HepG2 (cell line): ENCODE data around the gene CNTD1. TPM values are rescaled to one million over a fixed set of nuclear protein-coding genes. Genes with fewer than 3 reads are reported as not detected.
A peak's percentile ranks its signal among the peaks of the same experiment; 100 is the strongest.

Source experiments
- KLF16 ChIP-seq, 2 experiments: sonication (generic) in 1 of 2; formaldehyde crosslinking in 1 of 2; IDR thresholded peaks; 2 replicates each; pipeline versions ENCODE4 v1.6.1 to v1.8.0; 2016 to 2023; ENCODE audit warnings: missing genetic modification reagents in 2 of 2, missing compliant biosample characterization in 1 of 2
- MEF2D ChIP-seq: sonication (generic); formaldehyde crosslinking; IDR thresholded peaks from 2 replicates; pipeline ENCODE4 v1.5.1; 2020; ENCODE audit warnings: mild to moderate bottlenecking, missing genetic modification reagents
- MEIS2 ChIP-seq: sonication (generic); formaldehyde crosslinking; IDR thresholded peaks from 2 replicates; pipeline ENCODE4 v1.9.0; 2021; ENCODE audit warnings: mild to moderate bottlenecking, missing genetic modification reagents
- MIXL1 ChIP-seq: IDR thresholded peaks from 2 replicates; pipeline ENCODE4 v1.6.1; 2016
- NFE2L1 ChIP-seq: sonication (generic); formaldehyde crosslinking; IDR thresholded peaks from 2 replicates; pipeline ENCODE4 v1.4.0; 2020; ENCODE audit warnings: missing genetic modification reagents, mild to moderate bottlenecking, borderline replicate concordance
- PLRG1 ChIP-seq: fragments of 450-650 bp; conservative IDR thresholded peaks from 2 replicates; pipeline ENCODE4 v1.6.1; 2016
- ZFP36L1 ChIP-seq: sonication (generic); formaldehyde crosslinking; IDR thresholded peaks from 2 replicates; pipeline ENCODE4 v1.8.0; 2022; ENCODE audit warnings: mild to moderate bottlenecking, missing genetic modification reagents, moderate library complexity
- ZFP90 ChIP-seq: sonication (generic); formaldehyde crosslinking; IDR thresholded peaks from 2 replicates; pipeline ENCODE4 v1.8.0; 2022; ENCODE audit warnings: missing genetic modification reagents, mild to moderate bottlenecking, inconsistent platforms, borderline replicate concordance
- ZNF382 ChIP-seq: sonication (generic); formaldehyde crosslinking; IDR thresholded peaks from 2 replicates; pipeline ENCODE4 v1.5.0; 2020; ENCODE audit warnings: missing genetic modification reagents, mild to moderate bottlenecking, borderline replicate concordance
- ZNF432 ChIP-seq: sonication (generic); formaldehyde crosslinking; IDR thresholded peaks from 2 replicates; pipeline ENCODE4 v1.5.0; 2020; ENCODE audit warnings: missing genetic modification reagents, mild to moderate bottlenecking, borderline replicate concordance
- ZNF510 ChIP-seq: sonication (generic); formaldehyde crosslinking; IDR thresholded peaks from 2 replicates; pipeline ENCODE4 v1.4.0; 2020; ENCODE audit warnings: low read depth, mild to moderate bottlenecking, missing genetic modification reagents
- ZNF546 ChIP-seq: sonication (generic); formaldehyde crosslinking; conservative IDR thresholded peaks from 2 replicates; pipeline ENCODE4 v1.8.1; 2023; ENCODE audit warnings: mild to moderate bottlenecking, missing genetic modification reagents
- ZNF616 ChIP-seq: sonication (generic); formaldehyde crosslinking; IDR thresholded peaks from 2 replicates; pipeline ENCODE4 v1.5.0; 2020; ENCODE audit warnings: low read depth, mild to moderate bottlenecking, missing genetic modification reagents
- polyA plus RNA-seq, 8 experiments: library from polyadenylated mRNA; depleted of rRNA in 3 of 8; stranded (reverse) in 7 of 8; unstranded in 1 of 8; fragments of >200 nt; fragmentation: Illumina TruSeq in 4 of 8; extraction: Trizol in 4 of 8; gene quantifications; 2 replicates each; pipeline versions ENCODE4 v1.2.1 to v1.2.3, GENCODE V29; 2011 to 2016; ENCODE audit warnings: low read depth in 4 of 8, missing spikeins in 1 of 8, mixed read lengths in 1 of 8; ENCODE audit not compliant: insufficient read depth in 1 of 8
- total RNA-seq, 5 experiments: library from RNA; depleted of rRNA; stranded (reverse); fragments of >200 nt; fragmentation: Illumina TruSeq; extraction: Trizol; gene quantifications; 2 replicates each; pipeline ENCODE4 v1.2.3, GENCODE V29; 2016; ENCODE audit warnings: low read depth in 1 of 5
- TF ChIP-seq, protein P1 (sequence below): IDR thresholded peaks from 2 replicates; pipeline ENCODE4 v1.6.1; 2012; ENCODE audit warnings: low read depth, low read length, improper control_type of control experiment
- TF ChIP-seq, protein P2 (sequence below): sonication (generic); formaldehyde crosslinking; IDR thresholded peaks from 2 replicates; pipeline ENCODE4 v1.5.1; 2020; ENCODE audit warnings: mild to moderate bottlenecking, missing genetic modification reagents, borderline replicate concordance
- TF ChIP-seq, protein P3 (sequence below): sonication (generic); formaldehyde crosslinking; IDR thresholded peaks from 2 replicates; pipeline ENCODE4 v1.4.0; 2020; ENCODE audit warnings: mild to moderate bottlenecking, missing genetic modification reagents
- TF ChIP-seq, protein P4 (sequence below): IDR thresholded peaks from 2 replicates; pipeline ENCODE4 v1.6.1; 2016; ENCODE audit warnings: missing biosample characterization, missing genetic modification reagents, low read depth
- TF ChIP-seq, protein P5 (sequence below): sonication (generic); formaldehyde crosslinking; IDR thresholded peaks from 2 replicates; pipeline ENCODE4 v1.5.1; 2020; ENCODE audit warnings: missing genetic modification reagents, mild to moderate bottlenecking, borderline replicate concordance
- TF ChIP-seq, protein P6 (sequence below), 2 experiments: fragments of 450-650 bp in 1 of 2; sonication (generic) in 1 of 2; formaldehyde crosslinking; IDR thresholded peaks; 2 replicates each; pipeline versions ENCODE4 v1.5.0 to v1.8.0; 2020 to 2022; ENCODE audit warnings: mild to moderate bottlenecking in 1 of 2, missing genetic modification reagents in 1 of 2

Gene CNTD1
- total and polyA plus RNA-seq, 2 of the 13 experiments (the other 11 are each of a cell fraction or from before 2014, with no cell fraction given), result 0.11 to 0.15 TPM

DNA sequence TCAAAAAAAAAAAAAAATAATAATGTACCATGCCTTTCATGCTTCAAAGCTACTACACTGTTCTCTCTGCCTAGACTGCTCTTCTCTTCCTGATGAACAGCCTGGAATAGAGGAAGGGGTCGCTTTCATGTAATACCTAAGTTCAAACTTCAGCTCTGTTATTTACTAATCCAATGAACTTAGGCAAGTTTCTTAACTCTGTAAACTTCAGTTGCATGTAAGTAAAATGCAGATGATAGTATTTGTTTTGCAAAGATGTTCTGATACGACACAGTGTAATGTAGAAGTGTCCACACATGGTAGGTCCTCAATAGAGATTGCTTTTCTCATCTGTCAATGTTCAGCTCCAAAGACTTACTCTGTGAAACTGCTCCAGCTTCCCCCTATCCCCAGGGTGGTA, 6.7 kb upstream of the CNTD1 start (continued):
- no peak for TF ChIP-seq ZFP90 (CRISPR knock-in tag)
- no peak for TF ChIP-seq ZNF510 (CRISPR knock-in tag)
- TF ChIP-seq ZFP36L1 (CRISPR knock-in tag), result no peak
- TF ChIP-seq MEF2D, result peak; percentile 50; the same call in 1 of the 2 replicates
- peak; percentile 87 for TF ChIP-seq MIXL1 (CRISPR knock-in tag)
- TF ChIP-seq, protein P1, sequence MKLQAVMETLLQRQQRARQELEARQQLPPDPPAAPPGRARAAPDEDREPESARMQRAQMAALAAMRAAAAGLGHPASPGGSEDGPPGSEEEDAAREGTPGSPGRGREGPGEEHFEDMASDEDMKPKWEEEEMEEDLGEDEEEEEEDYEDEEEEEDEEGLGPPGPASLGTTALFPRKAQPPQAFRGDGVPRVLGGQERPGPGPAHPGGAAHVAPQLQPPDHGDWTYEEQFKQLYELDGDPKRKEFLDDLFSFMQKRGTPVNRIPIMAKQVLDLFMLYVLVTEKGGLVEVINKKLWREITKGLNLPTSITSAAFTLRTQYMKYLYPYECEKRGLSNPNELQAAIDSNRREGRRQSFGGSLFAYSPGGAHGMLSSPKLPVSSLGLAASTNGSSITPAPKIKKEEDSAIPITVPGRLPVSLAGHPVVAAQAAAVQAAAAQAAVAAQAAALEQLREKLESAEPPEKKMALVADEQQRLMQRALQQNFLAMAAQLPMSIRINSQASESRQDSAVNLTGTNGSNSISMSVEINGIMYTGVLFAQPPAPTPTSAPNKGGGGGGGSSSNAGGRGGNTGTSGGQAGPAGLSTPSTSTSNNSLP, result peak; percentile 58; the same call in 1 of the 2 replicates
- TF ChIP-seq, protein P2, sequence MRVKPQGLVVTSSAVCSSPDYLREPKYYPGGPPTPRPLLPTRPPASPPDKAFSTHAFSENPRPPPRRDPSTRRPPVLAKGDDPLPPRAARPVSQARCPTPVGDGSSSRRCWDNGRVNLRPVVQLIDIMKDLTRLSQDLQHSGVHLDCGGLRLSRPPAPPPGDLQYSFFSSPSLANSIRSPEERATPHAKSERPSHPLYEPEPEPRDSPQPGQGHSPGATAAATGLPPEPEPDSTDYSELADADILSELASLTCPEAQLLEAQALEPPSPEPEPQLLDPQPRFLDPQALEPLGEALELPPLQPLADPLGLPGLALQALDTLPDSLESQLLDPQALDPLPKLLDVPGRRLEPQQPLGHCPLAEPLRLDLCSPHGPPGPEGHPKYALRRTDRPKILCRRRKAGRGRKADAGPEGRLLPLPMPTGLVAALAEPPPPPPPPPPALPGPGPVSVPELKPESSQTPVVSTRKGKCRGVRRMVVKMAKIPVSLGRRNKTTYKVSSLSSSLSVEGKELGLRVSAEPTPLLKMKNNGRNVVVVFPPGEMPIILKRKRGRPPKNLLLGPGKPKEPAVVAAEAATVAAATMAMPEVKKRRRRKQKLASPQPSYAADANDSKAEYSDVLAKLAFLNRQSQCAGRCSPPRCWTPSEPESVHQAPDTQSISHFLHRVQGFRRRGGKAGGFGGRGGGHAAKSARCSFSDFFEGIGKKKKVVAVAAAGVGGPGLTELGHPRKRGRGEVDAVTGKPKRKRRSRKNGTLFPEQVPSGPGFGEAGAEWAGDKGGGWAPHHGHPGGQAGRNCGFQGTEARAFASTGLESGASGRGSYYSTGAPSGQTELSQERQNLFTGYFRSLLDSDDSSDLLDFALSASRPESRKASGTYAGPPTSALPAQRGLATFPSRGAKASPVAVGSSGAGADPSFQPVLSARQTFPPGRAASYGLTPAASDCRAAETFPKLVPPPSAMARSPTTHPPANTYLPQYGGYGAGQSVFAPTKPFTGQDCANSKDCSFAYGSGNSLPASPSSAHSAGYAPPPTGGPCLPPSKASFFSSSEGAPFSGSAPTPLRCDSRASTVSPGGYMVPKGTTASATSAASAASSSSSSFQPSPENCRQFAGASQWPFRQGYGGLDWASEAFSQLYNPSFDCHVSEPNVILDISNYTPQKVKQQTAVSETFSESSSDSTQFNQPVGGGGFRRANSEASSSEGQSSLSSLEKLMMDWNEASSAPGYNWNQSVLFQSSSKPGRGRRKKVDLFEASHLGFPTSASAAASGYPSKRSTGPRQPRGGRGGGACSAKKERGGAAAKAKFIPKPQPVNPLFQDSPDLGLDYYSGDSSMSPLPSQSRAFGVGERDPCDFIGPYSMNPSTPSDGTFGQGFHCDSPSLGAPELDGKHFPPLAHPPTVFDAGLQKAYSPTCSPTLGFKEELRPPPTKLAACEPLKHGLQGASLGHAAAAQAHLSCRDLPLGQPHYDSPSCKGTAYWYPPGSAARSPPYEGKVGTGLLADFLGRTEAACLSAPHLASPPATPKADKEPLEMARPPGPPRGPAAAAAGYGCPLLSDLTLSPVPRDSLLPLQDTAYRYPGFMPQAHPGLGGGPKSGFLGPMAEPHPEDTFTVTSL (CRISPR knock-in tag), result peak; percentile 70; the same call in 1 of the 2 replicates
- TF ChIP-seq, protein P3, sequence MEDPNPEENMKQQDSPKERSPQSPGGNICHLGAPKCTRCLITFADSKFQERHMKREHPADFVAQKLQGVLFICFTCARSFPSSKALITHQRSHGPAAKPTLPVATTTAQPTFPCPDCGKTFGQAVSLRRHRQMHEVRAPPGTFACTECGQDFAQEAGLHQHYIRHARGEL (CRISPR knock-in tag), result no peak
- TF ChIP-seq PLRG1, result no peak
- TF ChIP-seq ZNF546 (CRISPR knock-in tag), result no peak
- no peak for TF ChIP-seq ZNF616 (CRISPR knock-in tag)
- TF ChIP-seq MEIS2 (CRISPR knock-in tag), result no peak
- no peak for TF ChIP-seq NFE2L1 (CRISPR knock-in tag)
- TF ChIP-seq, protein P4, sequence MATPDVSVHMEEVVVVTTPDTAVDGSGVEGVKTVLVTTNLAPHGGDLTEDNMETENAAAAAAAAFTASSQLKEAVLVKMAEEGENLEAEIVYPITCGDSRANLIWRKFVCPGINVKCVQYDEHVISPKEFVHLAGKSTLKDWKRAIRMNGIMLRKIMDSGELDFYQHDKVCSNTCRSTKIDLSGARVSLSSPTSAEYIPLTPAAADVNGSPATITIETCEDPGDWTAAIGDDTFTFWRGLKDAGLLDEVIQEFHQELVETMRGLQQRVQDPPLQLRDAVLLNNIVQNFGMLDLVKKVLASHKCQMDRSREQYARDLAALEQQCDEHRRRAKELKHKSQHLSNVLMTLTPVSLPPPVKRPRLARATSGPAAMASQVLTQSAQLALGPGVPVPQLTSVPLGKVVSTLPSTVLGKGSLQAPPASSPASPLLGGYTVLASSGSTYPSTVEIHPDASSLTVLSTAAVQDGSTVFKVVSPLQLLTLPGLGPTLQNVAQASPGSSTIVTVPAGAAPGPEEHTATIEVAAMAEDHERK (CRISPR knock-in tag), result no peak
- peak in 1 of 2 experiments; percentile 23; a peak in 1 of 4 replicates for TF ChIP-seq KLF16 (CRISPR knock-in tag; IDR thresholded peaks at IDR 0.05)
- TF ChIP-seq, protein P5, sequence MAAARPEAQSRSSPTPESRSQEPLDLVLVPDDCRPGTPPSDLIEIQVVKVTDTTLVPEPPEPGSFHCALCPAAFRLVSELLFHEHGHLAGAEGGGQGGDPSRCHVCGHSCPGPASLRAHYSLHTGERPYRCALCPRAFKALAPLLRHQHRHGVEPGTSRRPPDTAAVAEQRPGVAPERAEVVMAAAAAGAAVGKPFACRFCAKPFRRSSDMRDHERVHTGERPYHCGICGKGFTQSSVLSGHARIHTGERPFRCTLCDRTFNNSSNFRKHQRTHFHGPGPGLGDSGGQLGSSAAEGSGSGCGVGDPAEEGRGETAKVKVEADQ (CRISPR knock-in tag), result no peak
- TF ChIP-seq, protein P6, sequence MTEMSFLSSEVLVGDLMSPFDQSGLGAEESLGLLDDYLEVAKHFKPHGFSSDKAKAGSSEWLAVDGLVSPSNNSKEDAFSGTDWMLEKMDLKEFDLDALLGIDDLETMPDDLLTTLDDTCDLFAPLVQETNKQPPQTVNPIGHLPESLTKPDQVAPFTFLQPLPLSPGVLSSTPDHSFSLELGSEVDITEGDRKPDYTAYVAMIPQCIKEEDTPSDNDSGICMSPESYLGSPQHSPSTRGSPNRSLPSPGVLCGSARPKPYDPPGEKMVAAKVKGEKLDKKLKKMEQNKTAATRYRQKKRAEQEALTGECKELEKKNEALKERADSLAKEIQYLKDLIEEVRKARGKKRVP (CRISPR knock-in tag; IDR thresholded peaks at IDR 0.05), result no peak
- TF ChIP-seq ZNF432 (CRISPR knock-in tag), result no peak
- no peak for TF ChIP-seq ZNF382 (CRISPR knock-in tag)
